Esophagus muscularis mucosa (tissue), 4 donors: ENCODE measurements around the gene TMEM131L. TPM values are rescaled to one million over a fixed set of nuclear protein-coding genes. Genes with fewer than 3 reads are reported as not detected.

Source experiments
- DNase-seq: peaks from one replicate; pipeline ENCODE4 v3.0.0-alpha.2; 2017; ENCODE audit errors: extremely low spot score
- H3K27ac ChIP-seq, 4 donors: fragments of 200-600 bp; sonication (generic); replicated peaks in 1 of 4; 1 replicate in 3 of 4; 2 replicates in 1 of 4; pipeline ENCODE4 v1.5.1; 2016 to 2019; ENCODE audit warnings: mild to moderate bottlenecking in 1 of 4
- H3K27me3 ChIP-seq, 4 donors: fragments of 200-600 bp; sonication (generic); one replicate each; pipeline versions ENCODE4 v1.5.1 to v1.6.0; 2016 to 2019
- H3K36me3 ChIP-seq, 4 donors: fragments of 200-600 bp; sonication (generic); one replicate each; pipeline ENCODE4 v1.5.1; 2016 to 2019
- H3K4me1 ChIP-seq, 4 donors: fragments of 200-600 bp; sonication (generic); one replicate each; pipeline ENCODE4 v1.5.1; 2016 to 2019
- H3K4me3 ChIP-seq, 4 donors: fragments of 200-600 bp; sonication (generic); 1 replicate in 2 of 4; 2 replicates in 2 of 4; pipeline ENCODE4 v1.5.1; 2016 to 2019; ENCODE audit warnings: mild to moderate bottlenecking in 4 of 4, moderate library complexity in 1 of 4
- H3K9me3 ChIP-seq, 4 donors: fragments of 200-600 bp; sonication (generic); 1 replicate in 3 of 4; 2 replicates in 1 of 4; pipeline ENCODE4 v1.5.1; 2016 to 2019
- CTCF ChIP-seq, 3 experiments: fragments of 200-600 bp in 2 of 3; fragments of 450-650 bp in 1 of 3; sonication (generic) in 2 of 3; IDR thresholded peaks; one replicate each; pipeline ENCODE4 v1.5.1; 2017 to 2019; ENCODE audit warnings: antibody characterized with exemption in 3 of 3, mild to moderate bottlenecking in 2 of 3, moderate library complexity in 1 of 3
- EP300 ChIP-seq: sonication (generic); formaldehyde crosslinking; IDR thresholded peaks from one replicate; pipeline ENCODE4 v1.6.1; 2017; ENCODE audit warnings: antibody characterized with exemption
- POLR2A ChIP-seq: fragments of 450-650 bp; IDR thresholded peaks from one replicate; pipeline ENCODE4 v1.6.1; 2017; ENCODE audit warnings: antibody characterized with exemption, moderate library complexity, mild to moderate bottlenecking, low read depth
- POLR2AphosphoS5 ChIP-seq, 2 donors: sonication (generic); formaldehyde crosslinking; IDR thresholded peaks; one replicate each; pipeline ENCODE4 v1.6.1; 2017; ENCODE audit warnings: antibody characterized with exemption in 2 of 2
- WGBS: methylation state at CpG from one replicate; pipeline ENCODE4 v1.1.5; 2018; 5-methylcytosine and 5-hydroxymethylcytosine counted together
- intact Hi-C: fragments of 100-400 bp; cut with DNase I; formaldehyde crosslinking; loops from one replicate; pipeline ENCODE4 v1.15.1; 2023
- total RNA-seq, 4 donors: library from RNA; depleted of rRNA; stranded (reverse); fragments of >200 nt; gene quantifications; one replicate each; pipeline versions ENCODE4 v1.1.0 to v1.2.1, GENCODE V29; 2016

Gene TMEM131L
- total RNA-seq, 4 donors from 2014 or later, result 10.3 to 16.3 (median 12.1) TPM

- Histone ChIP-seq H3K27me3 (no peaks in the 10 kb centered on the region), H3K4me1 (no peaks in the 10 kb centered on the region), H3K9me3 (no peaks in the 10 kb centered on the region), H3K27ac (peak overlapping the region; percentile 10 to 57 (median 38)), H3K36me3 (no peaks in the 10 kb centered on the region), H3K4me3 (no peak overlapping the region)
- intact Hi-C loops, result no loop called here
- DNase-seq, result no peak
- WGBS, result 67% methylated on average over 5 of the region's 5 CpGs
- TF ChIP-seq CTCF (IDR thresholded peaks at IDR 0.05), result no peak
- no peak for TF ChIP-seq EP300
- TF ChIP-seq POLR2AphosphoS5 (IDR thresholded peaks at IDR 0.05), result peak in 1 of 2 donors; percentile 30
- TF ChIP-seq POLR2A, result no peak
Observed at GRCh38 chr4:153651587-153651986, 185.4 kb downstream of the TMEM131L start.

GRCh38 chr4:153652051-153652784 is 186.1 kb downstream of the TMEM131L start:
- TF ChIP-seq POLR2A (no peak), CTCF (IDR thresholded peaks at IDR 0.05) (no peak), POLR2AphosphoS5 (IDR thresholded peaks at IDR 0.05) (peak in 1 of 2 donors; percentile 15), EP300 (no peak)

GRCh38 chr4:153655002-153655541 is 188.9 kb downstream of the TMEM131L start:
- no peak overlapping the region for H3K4me3 ChIP-seq
- no peaks in the 10 kb centered on the region for H3K4me1 ChIP-seq
- DNase-seq, result no peak
- WGBS, result 58% methylated on average over 4 of the region's 4 CpGs
- intact Hi-C loops, result no loop called here
- H3K36me3 ChIP-seq, result no peaks in the 10 kb centered on the region
- TF ChIP-seq CTCF (IDR thresholded peaks at IDR 0.05) (no peak), POLR2A (no peak), POLR2AphosphoS5 (IDR thresholded peaks at IDR 0.05) (no peak), EP300 (no peak)
- peaks cover 0 to 4% (median 0%) of the 10 kb centered on the region in 4 donors for H3K27me3 ChIP-seq
- H3K27ac ChIP-seq, result peak overlapping the region in 3 of 4 donors; percentile 22 to 43 (median 27)
- H3K9me3 ChIP-seq, result no peaks in the 10 kb centered on the region

More at GRCh38 chr4:153652051-153652784, 186.1 kb downstream of the TMEM131L start:
- no peaks in the 10 kb centered on the region for H3K4me1 ChIP-seq
- H3K27me3 ChIP-seq, result no peaks in the 10 kb centered on the region
- 84% methylated on average over 11 of the region's 11 CpGs for WGBS
- intact Hi-C loops, result no loop called here
- H3K4me3 ChIP-seq, result no peak overlapping the region
- no peaks in the 10 kb centered on the region for H3K9me3 ChIP-seq
- peak overlapping the region; percentile 10 to 57 (median 38) for H3K27ac ChIP-seq
- no peaks in the 10 kb centered on the region for H3K36me3 ChIP-seq
- no peak for DNase-seq

GRCh38 chr4:153655928-153656327 is 189.8 kb downstream of the TMEM131L start:
- 81% methylated on average over 4 of the region's 4 CpGs for WGBS
- DNase-seq, result no peak
- TF ChIP-seq POLR2AphosphoS5 (IDR thresholded peaks at IDR 0.05), result peak; percentile 21 to 38
- no peak for TF ChIP-seq CTCF (IDR thresholded peaks at IDR 0.05)
- no peak for TF ChIP-seq POLR2A
- Histone ChIP-seq H3K27me3 (peaks cover 0 to 4% (median 0%) of the 10 kb centered on the region in 4 donors), H3K4me3 (no peak overlapping the region), H3K9me3 (no peaks in the 10 kb centered on the region), H3K27ac (peak overlapping the region in 2 of 4 donors; percentile 22 to 43), H3K36me3 (no peaks in the 10 kb centered on the region), H3K4me1 (peaks cover 0 to 7% (median 3%) of the 10 kb centered on the region in 4 donors)
- intact Hi-C loops, result no loop called here
